Naive thymus-derived CD4-positive, alpha-beta T cell (primary cell): ENCODE data around the gene F11R. TPM values are rescaled to one million over a fixed set of nuclear protein-coding genes. Genes with fewer than 3 reads are reported as not detected.
A peak's percentile ranks its signal among the peaks of the same experiment; 100 is the strongest.

Source experiments
- ATAC-seq: fragments of 150-1000 bp; cut with Tn5 transposase; 2 replicates; pipeline ENCODE4 v1.10.0; 2021; ENCODE audit warnings: mild to moderate bottlenecking, moderate library complexity
- CTCF ChIA-PET: fragments of 350-600 bp; sonication (Branson Sonifier 250); formaldehyde crosslinking; loops from one replicate; lab custom pipeline; 2021; ENCODE audit warnings: antibody characterized with exemption; lab: Charles Lee
- POLR2A ChIA-PET: fragments of 350-600 bp; sonication (Branson Sonifier 250); formaldehyde crosslinking; loops from one replicate; lab custom pipeline; 2021; ENCODE audit warnings: antibody characterized with exemption, inconsistent platforms; lab: Charles Lee
- DNase-seq, 9 donors: peaks; one replicate each; pipeline versions ENCODE4 v3.0.0 to v3.0.0-alpha.2; 2020 to 2022; ENCODE audit warnings: mixed read lengths in 1 of 9
- H3K27ac ChIP-seq: one replicate; pipeline ENCODE4 v1.7.0; 2013; ENCODE audit warnings: mild to moderate bottlenecking, low read depth, low read length, moderate library complexity
- H3K27me3 ChIP-seq, 2 donors: one replicate each; pipeline ENCODE4 v1.7.0; 2013; ENCODE audit warnings: low read length in 2 of 2, mild to moderate bottlenecking in 2 of 2, moderate library complexity in 2 of 2; ENCODE audit not compliant: control insufficient read depth in 2 of 2, insufficient read depth in 2 of 2
- H3K36me3 ChIP-seq, 3 experiments: 1 replicate in 2 of 3; 2 replicates in 1 of 3; pipeline ENCODE4 v1.7.0; 2013; ENCODE audit warnings: low read length in 3 of 3, mild to moderate bottlenecking in 3 of 3, moderate library complexity in 1 of 3; ENCODE audit not compliant: insufficient read depth in 3 of 3, control insufficient read depth in 2 of 3
- H3K4me1 ChIP-seq, 2 donors: one replicate each; pipeline ENCODE4 v1.7.0; 2013; ENCODE audit warnings: low read length in 2 of 2, mild to moderate bottlenecking in 2 of 2, moderate library complexity in 1 of 2; ENCODE audit not compliant: control insufficient read depth in 2 of 2, insufficient read depth in 2 of 2
- H3K4me3 ChIP-seq: 2 replicates; pipeline ENCODE4 v1.7.0; 2013; ENCODE audit warnings: mild to moderate bottlenecking, low read length
- H3K9me3 ChIP-seq, 3 experiments: 1 replicate in 2 of 3; 2 replicates in 1 of 3; pipeline ENCODE4 v1.7.0; 2013; ENCODE audit warnings: low read length in 3 of 3; ENCODE audit not compliant: control insufficient read depth in 2 of 3
- H3K27ac Mint-ChIP-seq, 9 donors: one replicate each; pipeline ENCODE4 v1.8.0; 2020 to 2022; ENCODE audit warnings: mixed read lengths in 9 of 9, mild to moderate bottlenecking in 8 of 9, moderate library complexity in 5 of 9, inconsistent platforms in 2 of 9
- H3K27me3 Mint-ChIP-seq, 5 donors: one replicate each; pipeline ENCODE4 v1.8.0; 2021 to 2022; ENCODE audit warnings: mixed read lengths in 5 of 5, mild to moderate bottlenecking in 1 of 5
- H3K36me3 Mint-ChIP-seq, 5 donors: one replicate each; pipeline ENCODE4 v1.8.0; 2020 to 2022; ENCODE audit warnings: mixed read lengths in 5 of 5, mild to moderate bottlenecking in 3 of 5, inconsistent platforms in 1 of 5
- H3K4me1 Mint-ChIP-seq, 7 donors: one replicate each; pipeline ENCODE4 v1.8.0; 2020 to 2022; ENCODE audit warnings: mixed read lengths in 7 of 7, mild to moderate bottlenecking in 3 of 7, inconsistent platforms in 1 of 7
- H3K4me3 Mint-ChIP-seq, 10 donors: one replicate each; pipeline ENCODE4 v1.8.0; 2020 to 2022; ENCODE audit warnings: mild to moderate bottlenecking in 10 of 10, mixed read lengths in 10 of 10, moderate library complexity in 6 of 10, inconsistent platforms in 2 of 10
- H3K9me3 Mint-ChIP-seq, 11 donors: one replicate each; pipeline ENCODE4 v1.8.0; 2020 to 2022; ENCODE audit warnings: mixed read lengths in 11 of 11, mild to moderate bottlenecking in 4 of 11, inconsistent platforms in 1 of 11, moderate library complexity in 1 of 11
- intact Hi-C, 2 donors: fragments of 100-400 bp; cut with micrococcal nuclease; formaldehyde crosslinking; loops; one replicate each; pipeline ENCODE4 v1.15.1; 2023
- polyA plus RNA-seq, 2 donors: library from polyadenylated mRNA; unstranded; fragments of 300-500 nt; fragmentation: Illumina TruSeq; gene quantifications; one replicate each; pipeline ENCODE4 v1.2.3, GENCODE V29; 2021
- total RNA-seq, 6 experiments: library from RNA in 5 of 6; stranded (reverse) in 5 of 6; gene quantifications; 1 replicate in 5 of 6; 2 replicates in 1 of 6; pipeline ENCODE4 v1.2.3 and lab custom pipeline; 2021 to 2026

The F11R gene
- total and polyA plus RNA-seq, 7 experiments from 2014 or later: 11.3 to 23.7 (median 14.4) TPM

DNA sequence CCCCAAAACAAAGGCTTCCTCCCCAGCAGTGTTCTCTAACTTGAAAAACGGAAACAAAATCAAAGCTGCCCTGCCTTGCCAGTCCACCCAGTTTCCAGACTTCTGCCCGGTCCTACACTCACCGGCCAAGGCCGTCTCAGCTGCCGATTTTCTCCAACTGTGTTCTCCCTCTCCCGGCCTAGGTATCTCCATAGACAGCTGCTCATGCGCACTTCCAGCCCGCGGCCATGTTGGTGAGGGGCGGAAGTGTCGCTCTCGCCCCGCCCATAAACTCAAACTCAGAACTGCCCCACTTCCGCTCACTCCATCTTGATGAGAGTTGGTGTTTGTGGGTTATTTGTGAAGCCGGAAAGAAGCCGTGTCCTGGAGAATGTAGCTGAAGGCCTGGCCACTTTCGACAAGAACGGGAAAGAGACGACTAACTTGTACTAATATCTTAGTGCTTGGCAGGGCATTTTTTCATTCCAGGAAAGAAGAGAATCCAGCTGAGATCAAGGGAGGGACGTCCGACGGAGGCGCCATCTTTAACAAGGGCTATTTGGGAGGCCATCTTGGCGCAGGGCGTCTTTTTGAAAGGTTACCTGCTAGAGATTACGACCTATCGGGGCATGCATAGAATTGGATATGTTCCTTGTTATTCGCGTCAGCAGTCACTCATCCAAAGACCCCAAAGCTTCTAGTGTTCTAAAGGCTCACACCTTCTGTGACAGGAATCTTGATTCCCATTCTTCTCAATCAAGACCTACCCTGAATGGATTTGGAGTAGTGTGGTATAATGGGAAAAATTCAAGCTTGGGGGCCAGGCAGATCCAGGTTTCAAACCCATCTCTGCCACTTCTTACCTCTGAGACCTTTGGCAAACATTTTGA is 25.0 kb upstream of the F11R start, which contains the start of gene USF1:
TSS of gene USF1 (minus strand) at position 242 of the 869 bp plus-strand sequence. CDS start 2,702 bp downstream, outside the sequence.
- peak; percentile 84 to 96 (median 93) for DNase-seq
- Mint-ChIP-seq H3K9me3 (no peaks in the 10 kb centered on the region), H3K36me3 (peaks cover 15 to 52% (median 19%) of the 10 kb centered on the region in 5 donors), H3K27ac (peak within 1 kb of the TSS; percentile 92 to 100 (median 99)), H3K27me3 (no peaks in the 10 kb centered on the region), H3K4me1 (peaks cover 41 to 54% (median 49%) of the 10 kb centered on the region in 7 donors), H3K4me3 (peak within 1 kb of the TSS; percentile 93 to 100 (median 97))
- Histone ChIP-seq H3K9me3 (no peaks in the 10 kb centered on the region), H3K4me1 (peaks cover 17 to 23% of the 10 kb centered on the region in 2 donors), H3K27ac (peak within 1 kb of the TSS; percentile 92), H3K4me3 (peak within 1 kb of the TSS; percentile 93), H3K27me3 (no peaks in the 10 kb centered on the region), H3K36me3 (peaks cover 19 to 63% (median 19%) of the 10 kb centered on the region in 3 experiments)
- ChIA-PET CTCF (interaction anchor here (0.5 to 3.7 kb wide), 9 partner anchors 15 to 120 kb away, joined by 3 to 42 read pairs (median 3); partner anchors contain the start of genes ARHGAP30, KLHDC9 and PPOX), POLR2A (interaction anchor here (0.5 to 16.0 kb wide), 39 partner anchors 8 to 769 kb away, joined by 3 to 377 read pairs (median 5); partner anchors contain the start of genes ARHGAP30, DEDD, F11R and KLHDC9)
- peak; percentile 89 for ATAC-seq
- intact Hi-C loops: loop anchor here (1.0 to 10.0 kb wide), 12 partner anchors 22 to 781 kb away; partner anchors contain the start of genes F11R (in 2 of the 2), UFC1 (in 2 of the 2), APOA2 (in 1 of the 2) and COPA (in 1 of the 2)

GRCh38 chr1:161044908-161045735 is 24.2 kb upstream of the F11R start:
- intact Hi-C loops: loop anchor here (1.0 to 10.0 kb wide), 11 partner anchors 23 to 780 kb away; partner anchors contain the start of genes APOA2 (in 1 of the 2), COPA (in 1 of the 2), DCAF8 (in 1 of the 2) and DEDD (in 1 of the 2)
- H3K4me3 ChIP-seq: peak overlapping the region; percentile 93
- H3K4me3 Mint-ChIP-seq: peak overlapping the region; percentile 93 to 100 (median 97)
- H3K9me3 Mint-ChIP-seq: no peaks in the 10 kb centered on the region
- no peaks in the 10 kb centered on the region for H3K9me3 ChIP-seq
- peak; percentile 45 for ATAC-seq
- H3K27me3 ChIP-seq: no peaks in the 10 kb centered on the region
- H3K4me1 Mint-ChIP-seq: peaks cover 43 to 54% (median 49%) of the 10 kb centered on the region in 7 donors
- peaks cover 19 to 62% (median 20%) of the 10 kb centered on the region in 3 experiments for H3K36me3 ChIP-seq
- DNase-seq: peak in 8 of 9 donors; percentile 39 to 79 (median 57)
- peak overlapping the region; percentile 92 to 100 (median 99) for H3K27ac Mint-ChIP-seq
- ChIA-PET POLR2A (interaction anchor here (0.6 to 16.0 kb wide), 36 partner anchors 7 to 292 kb away, joined by 3 to 377 read pairs (median 5); partner anchors contain the start of genes ARHGAP30, B4GALT3, DEDD and F11R), CTCF (interaction anchor here (0.5 to 3.7 kb wide), 11 partner anchors 13 to 309 kb away, joined by 3 to 42 read pairs (median 3); partner anchors contain the start of genes ARHGAP30, F11R, KLHDC9 and PPOX)
- H3K27ac ChIP-seq: peak overlapping the region; percentile 92
- peaks cover 17 to 24% of the 10 kb centered on the region in 2 donors for H3K4me1 ChIP-seq
- H3K27me3 Mint-ChIP-seq: no peaks in the 10 kb centered on the region
- peaks cover 15 to 54% (median 16%) of the 10 kb centered on the region in 5 donors for H3K36me3 Mint-ChIP-seq

- Mint-ChIP-seq H3K9me3 (no peaks in the 10 kb centered on the region), H3K27me3 (no peaks in the 10 kb centered on the region), H3K4me3 (peak overlapping the region; percentile 93 to 100 (median 97)), H3K4me1 (peaks cover 46 to 59% (median 53%) of the 10 kb centered on the region in 7 donors), H3K36me3 (peaks cover 12 to 53% (median 16%) of the 10 kb centered on the region in 5 donors), H3K27ac (peak overlapping the region; percentile 92 to 100 (median 98))
- Histone ChIP-seq H3K9me3 (no peaks in the 10 kb centered on the region), H3K36me3 (peaks cover 19 to 62% (median 19%) of the 10 kb centered on the region in 3 experiments), H3K27ac (peak overlapping the region; percentile 92), H3K4me1 (peaks cover 19 to 30% of the 10 kb centered on the region in 2 donors), H3K4me3 (peak overlapping the region; percentile 93), H3K27me3 (no peaks in the 10 kb centered on the region)
- POLR2A ChIA-PET: interaction anchor here (0.6 to 16.0 kb wide), 16 partner anchors 12 to 293 kb away, joined by 3 to 377 read pairs (median 9); partner anchors contain the start of genes ARHGAP30, B4GALT3, DEDD and F11R
- ATAC-seq: peak; percentile 7
- CTCF ChIA-PET: interaction anchor here (0.6 to 3.7 kb wide), 6 partner anchors 13 to 310 kb away, joined by 3 to 42 read pairs (median 6); partner anchors contain the start of genes ARHGAP30, F11R and KLHDC9
- peak in 6 of 9 donors; percentile 30 to 65 (median 46) for DNase-seq
- intact Hi-C loops: loop anchor here (2.0 to 10.0 kb wide), 4 partner anchors 48 to 780 kb away; partner anchors contain the start of genes APOA2 (in 1 of the 2), DCAF8 (in 1 of the 2), TOMM40L (in 1 of the 2) and UFC1 (in 1 of the 2)
Measured at GRCh38 chr1:161044535-161044907, 23.6 kb upstream of the F11R start.

DNA sequence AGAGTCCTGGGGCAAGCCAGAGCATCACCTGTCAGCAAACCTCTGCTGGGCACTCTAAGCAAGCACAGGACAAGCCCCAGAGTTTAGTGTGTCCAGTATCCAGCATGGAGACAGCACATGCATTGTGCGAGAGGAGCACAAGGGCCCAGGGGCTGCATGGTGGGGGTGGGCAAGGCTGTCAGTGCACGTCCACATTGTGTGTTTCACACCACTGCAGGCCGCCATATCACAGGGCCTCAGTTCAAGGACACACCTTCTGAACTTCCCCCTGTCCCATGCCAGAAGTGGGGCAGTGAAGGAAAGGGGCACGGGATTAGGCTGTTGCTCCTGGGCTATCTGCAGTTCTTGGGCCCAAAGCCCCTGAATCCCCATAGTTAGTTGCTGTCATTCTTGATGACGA is 18.6 kb upstream of the F11R start:
- no peaks in the 10 kb centered on the region for H3K9me3 ChIP-seq
- ATAC-seq (no peak), DNase-seq (no peak)
- Mint-ChIP-seq H3K4me1 (peaks cover 30 to 63% (median 42%) of the 10 kb centered on the region in 7 donors), H3K27ac (peak overlapping the region; percentile 84 to 97 (median 91)), H3K27me3 (no peaks in the 10 kb centered on the region), H3K4me3 (peak overlapping the region; percentile 47 to 94 (median 88)), H3K36me3 (peaks cover 3 to 35% (median 9%) of the 10 kb centered on the region in 5 donors), H3K9me3 (peaks cover 0 to 7% (median 0%) of the 10 kb centered on the region in 11 donors)
- no peaks in the 10 kb centered on the region for H3K27me3 ChIP-seq
- H3K4me1 ChIP-seq: peaks cover 22 to 38% of the 10 kb centered on the region in 2 donors
- H3K4me3 ChIP-seq: no peak overlapping the region
- peaks cover 14 to 39% (median 17%) of the 10 kb centered on the region in 3 experiments for H3K36me3 ChIP-seq
- intact Hi-C loops: loop anchor here in 1 of 2 donors (1.0 kb wide), 1 partner anchor 42 kb away; no protein-coding TSS in a partner anchor
- ChIA-PET POLR2A (interaction anchor here (0.7 to 16.0 kb wide), 10 partner anchors 9 to 93 kb away, joined by 3 to 377 read pairs (median 5); partner anchors contain the start of genes ARHGAP30, DEDD, F11R and KLHDC9), CTCF (interaction anchor here (1.2 to 6.1 kb wide), 6 partner anchors 15 to 59 kb away, joined by 3 to 74 read pairs (median 8); partner anchors contain the start of genes ARHGAP30 and KLHDC9)
- H3K27ac ChIP-seq: peak overlapping the region; percentile 93

DNA sequence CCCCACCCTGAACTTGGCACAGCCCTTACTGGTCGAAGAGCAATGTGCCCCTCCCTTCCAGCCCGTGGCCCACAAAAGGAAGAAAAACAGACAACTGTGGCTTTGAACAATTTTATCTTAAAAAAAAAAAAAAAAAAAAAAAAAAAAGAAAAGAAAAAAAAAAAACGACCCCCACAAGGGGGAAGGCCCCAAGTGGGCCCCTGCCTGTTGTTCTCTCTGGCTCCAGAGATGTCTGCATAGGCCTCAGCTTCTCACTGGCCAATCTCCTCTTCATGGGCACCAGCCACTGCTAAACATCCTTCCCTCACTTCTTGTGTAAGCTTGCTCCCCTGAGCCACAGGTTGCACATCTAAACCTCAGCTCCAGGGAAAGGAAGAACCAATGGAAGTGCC is 18.2 kb upstream of the F11R start:
- peaks cover 18 to 34% of the 10 kb centered on the region in 2 donors for H3K4me1 ChIP-seq
- no peaks in the 10 kb centered on the region for H3K9me3 ChIP-seq
- Mint-ChIP-seq H3K9me3 (peaks cover 0 to 7% (median 0%) of the 10 kb centered on the region in 11 donors), H3K4me1 (peaks cover 26 to 59% (median 38%) of the 10 kb centered on the region in 7 donors), H3K36me3 (peaks cover 3 to 32% (median 9%) of the 10 kb centered on the region in 5 donors), H3K27ac (peak overlapping the region; percentile 91 to 97 (median 94)), H3K4me3 (peak overlapping the region; percentile 88 to 94 (median 92)), H3K27me3 (no peaks in the 10 kb centered on the region)
- intact Hi-C loops: loop anchor here in 1 of 2 donors (1.0 kb wide), 1 partner anchor 42 kb away; no protein-coding TSS in a partner anchor
- H3K27ac ChIP-seq: peak overlapping the region; percentile 93
- peaks cover 14 to 39% (median 17%) of the 10 kb centered on the region in 3 experiments for H3K36me3 ChIP-seq
- ChIA-PET CTCF (interaction anchor here (1.4 to 6.1 kb wide), 5 partner anchors 25 to 59 kb away, joined by 4 to 74 read pairs (median 13); partner anchors contain the start of genes ARHGAP30 and KLHDC9), POLR2A (interaction anchor here (0.7 to 16.0 kb wide), 14 partner anchors 9 to 202 kb away, joined by 3 to 377 read pairs (median 4); partner anchors contain the start of genes ARHGAP30, DEDD, F11R and KLHDC9)
- no peaks in the 10 kb centered on the region for H3K27me3 ChIP-seq
- DNase-seq (no peak), ATAC-seq (no peak)
- H3K4me3 ChIP-seq: peak overlapping the region; percentile 95
